HepG2 (cell line): ENCODE results near the gene SAE1. TPM values are rescaled to one million over a fixed set of nuclear protein-coding genes. Genes with fewer than 3 reads are reported as not detected.
A peak's percentile ranks its signal among the peaks of the same experiment; 100 is the strongest.

Experiments used
- CBFB ChIP-seq: sonication (generic); formaldehyde crosslinking; IDR thresholded peaks from 2 replicates; pipeline ENCODE4 v1.4.0; 2020; ENCODE audit warnings: missing genetic modification reagents
- CC2D1A ChIP-seq: sonication (generic); formaldehyde crosslinking; IDR thresholded peaks from 2 replicates; pipeline ENCODE4 v1.8.1; 2023; ENCODE audit warnings: mild to moderate bottlenecking, missing genetic modification reagents
- GATAD2A ChIP-seq: IDR thresholded peaks from 2 replicates; pipeline ENCODE4 v1.6.1; 2016
- HNF4G ChIP-seq, 2 experiments: sonication (generic) in 1 of 2; formaldehyde crosslinking in 1 of 2; IDR thresholded peaks; 2 replicates each; pipeline versions ENCODE4 v1.4.0 to v1.6.1; 2011 to 2020; ENCODE audit warnings: borderline replicate concordance in 2 of 2, low read depth in 2 of 2, mild to moderate bottlenecking in 2 of 2, low read length in 1 of 2, missing genetic modification reagents in 1 of 2, moderate library complexity in 1 of 2
- ISL2 ChIP-seq: sonication (generic); formaldehyde crosslinking; IDR thresholded peaks from 2 replicates; pipeline ENCODE4 v1.5.0; 2020; ENCODE audit warnings: missing genetic modification reagents
- NAIF1 ChIP-seq: sonication (generic); formaldehyde crosslinking; IDR thresholded peaks from 2 replicates; pipeline ENCODE4 v1.5.0; 2020; ENCODE audit warnings: mild to moderate bottlenecking, missing genetic modification reagents, borderline replicate concordance
- SAP130 ChIP-seq: IDR thresholded peaks from 2 replicates; pipeline ENCODE4 v1.6.1; 2016; ENCODE audit warnings: low read depth
- TMF1 ChIP-seq: sonication (generic); formaldehyde crosslinking; IDR thresholded peaks from 2 replicates; pipeline ENCODE4 v1.8.1; 2022; ENCODE audit warnings: low read depth, missing genetic modification reagents
- ZNF138 ChIP-seq: sonication (generic); formaldehyde crosslinking; IDR thresholded peaks from 2 replicates; pipeline ENCODE4 v1.5.0; 2020; ENCODE audit warnings: mild to moderate bottlenecking, low read depth, missing genetic modification reagents
- ZNF263 ChIP-seq: sonication (generic); formaldehyde crosslinking; IDR thresholded peaks from 2 replicates; pipeline ENCODE4 v1.4.0; 2020; ENCODE audit warnings: missing genetic modification reagents
- ZNF382 ChIP-seq: sonication (generic); formaldehyde crosslinking; IDR thresholded peaks from 2 replicates; pipeline ENCODE4 v1.5.0; 2020; ENCODE audit warnings: missing genetic modification reagents, mild to moderate bottlenecking, borderline replicate concordance
- ZNF547 ChIP-seq: sonication (generic); formaldehyde crosslinking; IDR thresholded peaks from 2 replicates; pipeline ENCODE4 v1.5.1; 2020; ENCODE audit warnings: mild to moderate bottlenecking, missing genetic modification reagents
- ZNF614 ChIP-seq: IDR thresholded peaks from 2 replicates; pipeline ENCODE4 v1.6.1; 2018; ENCODE audit warnings: missing biosample characterization, missing genetic modification reagents, inconsistent platforms, borderline replicate concordance
- polyA plus RNA-seq, 8 experiments: library from polyadenylated mRNA; depleted of rRNA in 3 of 8; stranded (reverse) in 7 of 8; unstranded in 1 of 8; fragments of >200 nt; fragmentation: Illumina TruSeq in 4 of 8; extraction: Trizol in 4 of 8; gene quantifications; 2 replicates each; pipeline versions ENCODE4 v1.2.1 to v1.2.3, GENCODE V29; 2011 to 2016; ENCODE audit warnings: low read depth in 4 of 8, missing spikeins in 1 of 8, mixed read lengths in 1 of 8; ENCODE audit not compliant: insufficient read depth in 1 of 8
- total RNA-seq, 5 experiments: library from RNA; depleted of rRNA; stranded (reverse); fragments of >200 nt; fragmentation: Illumina TruSeq; extraction: Trizol; gene quantifications; 2 replicates each; pipeline ENCODE4 v1.2.3, GENCODE V29; 2016; ENCODE audit warnings: low read depth in 1 of 5
- TF ChIP-seq, protein P1 (sequence below): sonication (generic); formaldehyde crosslinking; IDR thresholded peaks from 2 replicates; pipeline ENCODE4 v1.5.1; 2020; ENCODE audit warnings: mild to moderate bottlenecking, missing genetic modification reagents, moderate library complexity
- TF ChIP-seq, protein P2 (sequence below): sonication (generic); formaldehyde crosslinking; IDR thresholded peaks from 2 replicates; pipeline ENCODE4 v1.5.0; 2020; ENCODE audit warnings: missing genetic modification reagents
- TF ChIP-seq, protein P3 (sequence below): IDR thresholded peaks from 2 replicates; pipeline ENCODE4 v1.4.0; 2020; ENCODE audit warnings: mild to moderate bottlenecking, missing genetic modification reagents
- TF ChIP-seq, protein P4 (sequence below): sonication (generic); formaldehyde crosslinking; IDR thresholded peaks from 2 replicates; pipeline ENCODE4 v1.8.0; 2022; ENCODE audit warnings: mild to moderate bottlenecking, missing genetic modification reagents
- TF ChIP-seq, protein P5 (sequence below): sonication (generic); formaldehyde crosslinking; IDR thresholded peaks from 2 replicates; pipeline ENCODE4 v1.4.0; 2020; ENCODE audit warnings: missing genetic modification reagents

Gene SAE1
- total and polyA plus RNA-seq, 2 of the 13 experiments (the other 11 are each of a cell fraction or from before 2014, with no cell fraction given) = 87.6 to 197 TPM

DNA sequence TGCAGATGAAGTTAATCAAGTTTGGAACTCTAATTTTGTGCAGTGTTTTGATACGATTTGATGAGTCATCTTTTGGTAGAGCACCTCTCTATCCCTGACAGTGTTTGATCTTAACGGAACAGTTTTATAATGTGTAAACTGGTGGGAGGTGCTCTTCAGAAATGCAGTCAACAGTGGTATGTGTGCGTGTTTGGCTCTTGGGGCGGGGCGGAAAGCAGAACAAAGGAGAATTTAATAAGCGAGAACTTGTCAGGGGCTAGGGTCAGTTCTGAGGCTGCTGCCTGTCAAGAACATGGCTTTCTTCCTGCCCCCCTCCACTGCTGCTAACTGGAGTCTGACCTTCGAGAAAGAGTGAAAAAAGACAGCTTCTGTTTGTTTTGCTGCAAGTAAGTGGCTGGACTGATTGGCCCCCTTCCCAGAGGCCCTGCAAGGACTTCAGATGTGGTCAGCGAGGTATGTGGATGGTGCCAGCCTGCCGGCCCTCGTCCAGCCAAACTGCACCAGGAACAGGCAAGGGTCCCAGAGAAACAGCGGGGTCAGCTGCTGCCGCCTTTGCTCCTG, 59.6 kb downstream of the SAE1 start (continued):
- TF ChIP-seq, protein P1, sequence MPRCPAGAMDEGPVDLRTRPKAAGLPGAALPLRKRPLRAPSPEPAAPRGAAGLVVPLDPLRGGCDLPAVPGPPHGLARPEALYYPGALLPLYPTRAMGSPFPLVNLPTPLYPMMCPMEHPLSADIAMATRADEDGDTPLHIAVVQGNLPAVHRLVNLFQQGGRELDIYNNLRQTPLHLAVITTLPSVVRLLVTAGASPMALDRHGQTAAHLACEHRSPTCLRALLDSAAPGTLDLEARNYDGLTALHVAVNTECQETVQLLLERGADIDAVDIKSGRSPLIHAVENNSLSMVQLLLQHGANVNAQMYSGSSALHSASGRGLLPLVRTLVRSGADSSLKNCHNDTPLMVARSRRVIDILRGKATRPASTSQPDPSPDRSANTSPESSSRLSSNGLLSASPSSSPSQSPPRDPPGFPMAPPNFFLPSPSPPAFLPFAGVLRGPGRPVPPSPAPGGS (CRISPR knock-in tag) = no peak
- TF ChIP-seq CC2D1A (CRISPR knock-in tag) (no peak), CBFB (CRISPR knock-in tag) (peak; percentile 100), ZNF547 (CRISPR knock-in tag) (no peak), SAP130 (CRISPR knock-in tag) (peak; percentile 71), HNF4G (IDR thresholded peaks at IDR 0.05; ENCODE audit: borderline replicate concordance, low read depth, low read length) (peak; percentile 63; the same call in 1 of the 2 replicates), HNF4G (CRISPR knock-in tag; IDR thresholded peaks at IDR 0.05; ENCODE audit: borderline replicate concordance, low read depth) (peak; percentile 54; the same call in 1 of the 2 replicates), ZNF614 (CRISPR knock-in tag) (no peak; the same call in 1 of the 2 replicates), ZNF382 (CRISPR knock-in tag) (no peak), NAIF1 (CRISPR knock-in tag) (no peak), ISL2 (CRISPR knock-in tag) (peak; percentile 92), GATAD2A (CRISPR knock-in tag) (peak; percentile 85), TMF1 (CRISPR knock-in tag) (no peak), ZNF138 (CRISPR knock-in tag) (no peak), ZNF263 (CRISPR knock-in tag) (no peak)
- TF ChIP-seq, protein P2, sequence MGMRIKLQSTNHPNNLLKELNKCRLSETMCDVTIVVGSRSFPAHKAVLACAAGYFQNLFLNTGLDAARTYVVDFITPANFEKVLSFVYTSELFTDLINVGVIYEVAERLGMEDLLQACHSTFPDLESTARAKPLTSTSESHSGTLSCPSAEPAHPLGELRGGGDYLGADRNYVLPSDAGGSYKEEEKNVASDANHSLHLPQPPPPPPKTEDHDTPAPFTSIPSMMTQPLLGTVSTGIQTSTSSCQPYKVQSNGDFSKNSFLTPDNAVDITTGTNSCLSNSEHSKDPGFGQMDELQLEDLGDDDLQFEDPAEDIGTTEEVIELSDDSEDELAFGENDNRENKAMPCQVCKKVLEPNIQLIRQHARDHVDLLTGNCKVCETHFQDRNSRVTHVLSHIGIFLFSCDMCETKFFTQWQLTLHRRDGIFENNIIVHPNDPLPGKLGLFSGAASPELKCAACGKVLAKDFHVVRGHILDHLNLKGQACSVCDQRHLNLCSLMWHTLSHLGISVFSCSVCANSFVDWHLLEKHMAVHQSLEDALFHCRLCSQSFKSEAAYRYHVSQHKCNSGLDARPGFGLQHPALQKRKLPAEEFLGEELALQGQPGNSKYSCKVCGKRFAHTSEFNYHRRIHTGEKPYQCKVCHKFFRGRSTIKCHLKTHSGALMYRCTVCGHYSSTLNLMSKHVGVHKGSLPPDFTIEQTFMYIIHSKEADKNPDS (CRISPR knock-in tag) = no peak
- TF ChIP-seq, protein P3, sequence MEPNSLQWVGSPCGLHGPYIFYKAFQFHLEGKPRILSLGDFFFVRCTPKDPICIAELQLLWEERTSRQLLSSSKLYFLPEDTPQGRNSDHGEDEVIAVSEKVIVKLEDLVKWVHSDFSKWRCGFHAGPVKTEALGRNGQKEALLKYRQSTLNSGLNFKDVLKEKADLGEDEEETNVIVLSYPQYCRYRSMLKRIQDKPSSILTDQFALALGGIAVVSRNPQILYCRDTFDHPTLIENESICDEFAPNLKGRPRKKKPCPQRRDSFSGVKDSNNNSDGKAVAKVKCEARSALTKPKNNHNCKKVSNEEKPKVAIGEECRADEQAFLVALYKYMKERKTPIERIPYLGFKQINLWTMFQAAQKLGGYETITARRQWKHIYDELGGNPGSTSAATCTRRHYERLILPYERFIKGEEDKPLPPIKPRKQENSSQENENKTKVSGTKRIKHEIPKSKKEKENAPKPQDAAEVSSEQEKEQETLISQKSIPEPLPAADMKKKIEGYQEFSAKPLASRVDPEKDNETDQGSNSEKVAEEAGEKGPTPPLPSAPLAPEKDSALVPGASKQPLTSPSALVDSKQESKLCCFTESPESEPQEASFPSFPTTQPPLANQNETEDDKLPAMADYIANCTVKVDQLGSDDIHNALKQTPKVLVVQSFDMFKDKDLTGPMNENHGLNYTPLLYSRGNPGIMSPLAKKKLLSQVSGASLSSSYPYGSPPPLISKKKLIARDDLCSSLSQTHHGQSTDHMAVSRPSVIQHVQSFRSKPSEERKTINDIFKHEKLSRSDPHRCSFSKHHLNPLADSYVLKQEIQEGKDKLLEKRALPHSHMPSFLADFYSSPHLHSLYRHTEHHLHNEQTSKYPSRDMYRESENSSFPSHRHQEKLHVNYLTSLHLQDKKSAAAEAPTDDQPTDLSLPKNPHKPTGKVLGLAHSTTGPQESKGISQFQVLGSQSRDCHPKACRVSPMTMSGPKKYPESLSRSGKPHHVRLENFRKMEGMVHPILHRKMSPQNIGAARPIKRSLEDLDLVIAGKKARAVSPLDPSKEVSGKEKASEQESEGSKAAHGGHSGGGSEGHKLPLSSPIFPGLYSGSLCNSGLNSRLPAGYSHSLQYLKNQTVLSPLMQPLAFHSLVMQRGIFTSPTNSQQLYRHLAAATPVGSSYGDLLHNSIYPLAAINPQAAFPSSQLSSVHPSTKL (CRISPR knock-in tag) = peak; percentile 84
- TF ChIP-seq, protein P4, sequence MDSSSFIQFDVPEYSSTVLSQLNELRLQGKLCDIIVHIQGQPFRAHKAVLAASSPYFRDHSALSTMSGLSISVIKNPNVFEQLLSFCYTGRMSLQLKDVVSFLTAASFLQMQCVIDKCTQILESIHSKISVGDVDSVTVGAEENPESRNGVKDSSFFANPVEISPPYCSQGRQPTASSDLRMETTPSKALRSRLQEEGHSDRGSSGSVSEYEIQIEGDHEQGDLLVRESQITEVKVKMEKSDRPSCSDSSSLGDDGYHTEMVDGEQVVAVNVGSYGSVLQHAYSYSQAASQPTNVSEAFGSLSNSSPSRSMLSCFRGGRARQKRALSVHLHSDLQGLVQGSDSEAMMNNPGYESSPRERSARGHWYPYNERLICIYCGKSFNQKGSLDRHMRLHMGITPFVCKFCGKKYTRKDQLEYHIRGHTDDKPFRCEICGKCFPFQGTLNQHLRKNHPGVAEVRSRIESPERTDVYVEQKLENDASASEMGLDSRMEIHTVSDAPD = peak; percentile 84; the same call in 1 of the 2 replicates
- TF ChIP-seq, protein P5, sequence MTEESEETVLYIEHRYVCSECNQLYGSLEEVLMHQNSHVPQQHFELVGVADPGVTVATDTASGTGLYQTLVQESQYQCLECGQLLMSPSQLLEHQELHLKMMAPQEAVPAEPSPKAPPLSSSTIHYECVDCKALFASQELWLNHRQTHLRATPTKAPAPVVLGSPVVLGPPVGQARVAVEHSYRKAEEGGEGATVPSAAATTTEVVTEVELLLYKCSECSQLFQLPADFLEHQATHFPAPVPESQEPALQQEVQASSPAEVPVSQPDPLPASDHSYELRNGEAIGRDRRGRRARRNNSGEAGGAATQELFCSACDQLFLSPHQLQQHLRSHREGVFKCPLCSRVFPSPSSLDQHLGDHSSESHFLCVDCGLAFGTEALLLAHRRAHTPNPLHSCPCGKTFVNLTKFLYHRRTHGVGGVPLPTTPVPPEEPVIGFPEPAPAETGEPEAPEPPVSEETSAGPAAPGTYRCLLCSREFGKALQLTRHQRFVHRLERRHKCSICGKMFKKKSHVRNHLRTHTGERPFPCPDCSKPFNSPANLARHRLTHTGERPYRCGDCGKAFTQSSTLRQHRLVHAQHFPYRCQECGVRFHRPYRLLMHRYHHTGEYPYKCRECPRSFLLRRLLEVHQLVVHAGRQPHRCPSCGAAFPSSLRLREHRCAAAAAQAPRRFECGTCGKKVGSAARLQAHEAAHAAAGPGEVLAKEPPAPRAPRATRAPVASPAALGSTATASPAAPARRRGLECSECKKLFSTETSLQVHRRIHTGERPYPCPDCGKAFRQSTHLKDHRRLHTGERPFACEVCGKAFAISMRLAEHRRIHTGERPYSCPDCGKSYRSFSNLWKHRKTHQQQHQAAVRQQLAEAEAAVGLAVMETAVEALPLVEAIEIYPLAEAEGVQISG (CRISPR knock-in tag) = peak; percentile 44
